Measurements from ENCODE around the gene CERT1.

- TF ChIP-seq CTCF (IDR thresholded peaks at IDR 0.05) (no peak), EP300 (IDR thresholded peaks at IDR 0.05) (no peak)
These were observed 1.9 kb downstream of the CERT1 start for GRCh38 chr5:75509546-75509945.
